OCI-LY1 (cell line): ENCODE data around the gene MARCKSL1.

Experiments used
- H2AFZ ChIP-seq: fragments of 200-600 bp; sonication (generic), shearing (Covaris generic); 2 replicates; pipeline ENCODE4 v1.6.0; 2014; ENCODE audit warnings: antibody characterized with exemption, mild to moderate bottlenecking, low read length
- H3F3A ChIP-seq: fragments of 200-600 bp; sonication (generic), shearing (Covaris generic); 2 replicates; pipeline ENCODE4 v1.6.0; 2014; ENCODE audit warnings: mild to moderate bottlenecking, antibody characterized with exemption, low read length, moderate library complexity; ENCODE audit not compliant: insufficient read depth
- H3K27ac ChIP-seq: fragments of 200-600 bp; sonication (generic); 2 replicates; pipeline ENCODE4 v1.5.1; 2014; ENCODE audit warnings: low read length, mixed run types, mild to moderate bottlenecking, low read depth; ENCODE audit not compliant: poor library complexity, severe bottlenecking
- H3K27me3 ChIP-seq: fragments of 200-600 bp; sonication (generic); 2 replicates; pipeline ENCODE4 v1.6.0; 2014; ENCODE audit warnings: antibody characterized with exemption, mild to moderate bottlenecking, low read length, moderate library complexity; ENCODE audit not compliant: insufficient read depth
- H3K36me3 ChIP-seq: fragments of 200-600 bp; sonication (generic); 2 replicates; pipeline ENCODE4 v1.6.1; 2014; ENCODE audit warnings: mild to moderate bottlenecking, antibody characterized with exemption, low read length, moderate library complexity, mixed read lengths; ENCODE audit not compliant: insufficient read depth
- H3K4me1 ChIP-seq: fragments of 200-600 bp; sonication (generic); 2 replicates; pipeline ENCODE4 v1.5.1; 2014; ENCODE audit warnings: mild to moderate bottlenecking, low read length, moderate library complexity; ENCODE audit not compliant: insufficient read depth, severe bottlenecking
- H3K4me2 ChIP-seq: fragments of 200-600 bp; sonication (generic), shearing (Covaris generic); 2 replicates; pipeline ENCODE4 v1.6.1; 2014; ENCODE audit warnings: low read length
- H3K4me3 ChIP-seq: fragments of 200-600 bp; sonication (generic); 2 replicates; pipeline ENCODE4 v1.5.1; 2014; ENCODE audit warnings: low read length, low read depth, mild to moderate bottlenecking, mixed read lengths; ENCODE audit not compliant: poor library complexity, severe bottlenecking
- H3K79me2 ChIP-seq: fragments of 200-600 bp; shearing (Covaris generic); 2 replicates; pipeline ENCODE4 v1.6.1; 2016; ENCODE audit warnings: mixed run types, low read length, mixed read lengths; ENCODE audit not compliant: insufficient read depth
- H3K9ac ChIP-seq: fragments of 200-600 bp; sonication (generic), shearing (Covaris generic); 2 replicates; pipeline ENCODE4 v1.6.1; 2014; ENCODE audit warnings: mild to moderate bottlenecking, low read length, mixed read lengths
- H3K9me2 ChIP-seq: fragments of 200-600 bp; sonication (generic), shearing (Covaris generic); 2 replicates; pipeline ENCODE4 v1.6.1; 2014; ENCODE audit warnings: low read depth, mild to moderate bottlenecking, low read length, mixed read lengths
- H3K9me3 ChIP-seq: fragments of 200-600 bp; shearing (Covaris generic); 2 replicates; pipeline ENCODE4 v1.6.1; 2014; ENCODE audit warnings: low read length, mixed read lengths
- H4K20me1 ChIP-seq: fragments of 200-600 bp; sonication (generic), shearing (Covaris generic); 2 replicates; pipeline ENCODE4 v1.6.0; 2016; ENCODE audit warnings: mild to moderate bottlenecking, low read length; ENCODE audit not compliant: insufficient read depth
- CTCF ChIP-seq: fragments of 200-600 bp; sonication (generic), shearing (Covaris generic); IDR thresholded peaks from 2 replicates; pipeline ENCODE4 v1.5.1; 2017; ENCODE audit warnings: mild to moderate bottlenecking, antibody characterized with exemption, low read length, moderate library complexity, mixed read lengths
- EZH2 ChIP-seq: fragments of 200-600 bp; sonication (generic), shearing (Covaris generic); IDR thresholded peaks from 2 replicates; pipeline ENCODE4 v1.8.0; 2017; ENCODE audit warnings: borderline replicate concordance, mixed run types, mild to moderate bottlenecking, antibody characterized with exemption, low read length, moderate library complexity, mixed read lengths

The MARCKSL1 gene

GRCh38 chr1:32321712-32322291, 14.2 kb downstream of the MARCKSL1 start:
- Histone ChIP-seq H3K36me3 (peaks cover 93% of the 10 kb centered on the region), H3K9ac (peak overlapping the region; percentile 35; the same call in 1 of the 2 replicates), H3F3A (0 out of 2 replicates have a peak, but pooled peaks cover 5% of the 10 kb centered on the region), H3K27ac (peak overlapping the region; percentile 92), H3K4me3 (no peak overlapping the region), H3K9me3 (no peaks in the 10 kb centered on the region), H2AFZ (no peak overlapping the region), H3K9me2 (no peaks in the 10 kb centered on the region), H4K20me1 (no peaks in the 10 kb centered on the region), H3K4me2 (peak overlapping the region; percentile 62; the same call in 1 of the 2 replicates), H3K79me2 (no peaks in the 10 kb centered on the region), H3K27me3 (no peaks in the 10 kb centered on the region), H3K4me1 (peaks cover 58% of the 10 kb centered on the region)
- TF ChIP-seq CTCF (no peak), EZH2 (no peak)

- H3K79me2 ChIP-seq, result peaks cover 15% of the 10 kb centered on the region
- H3F3A ChIP-seq, result no peaks in the 10 kb centered on the region
These were observed 17.7 kb downstream of the MARCKSL1 start for GRCh38 chr1:32318127-32318869.

GRCh38 chr1:32316903-32317277, 19.1 kb downstream of the MARCKSL1 start:
- TF ChIP-seq EZH2, result no peak
- TF ChIP-seq CTCF, result no peak
- H3K4me2 ChIP-seq, result peak overlapping the region; percentile 82
- H3K4me3 ChIP-seq, result peak overlapping the region; percentile 0
- no peaks in the 10 kb centered on the region for H3K27me3 ChIP-seq
- no peaks in the 10 kb centered on the region for H4K20me1 ChIP-seq
- H3F3A ChIP-seq, result no peaks in the 10 kb centered on the region
- peak overlapping the region; percentile 47; the same call in 1 of the 2 replicates for H3K9ac ChIP-seq
- H2AFZ ChIP-seq, result no peak overlapping the region
- peaks cover 61% of the 10 kb centered on the region for H3K36me3 ChIP-seq
- no peaks in the 10 kb centered on the region for H3K9me3 ChIP-seq
- peaks cover 23% of the 10 kb centered on the region for H3K79me2 ChIP-seq
- peak overlapping the region; percentile 94 for H3K27ac ChIP-seq
- no peaks in the 10 kb centered on the region for H3K9me2 ChIP-seq
- peaks cover 81% of the 10 kb centered on the region for H3K4me1 ChIP-seq

More at GRCh38 chr1:32318127-32318869, 17.7 kb downstream of the MARCKSL1 start:
- Histone ChIP-seq H3K9me2 (no peaks in the 10 kb centered on the region), H3K27me3 (no peaks in the 10 kb centered on the region), H3K4me3 (no peak overlapping the region), H4K20me1 (no peaks in the 10 kb centered on the region), H3K9me3 (no peaks in the 10 kb centered on the region), H3K9ac (no peak overlapping the region), H3K27ac (peak overlapping the region; percentile 94), H3K4me2 (no peak overlapping the region), H3K36me3 (peaks cover 71% of the 10 kb centered on the region), H2AFZ (no peak overlapping the region), H3K4me1 (peaks cover 90% of the 10 kb centered on the region)
- no peak for TF ChIP-seq CTCF
- TF ChIP-seq EZH2, result no peak
